CD4-positive, alpha-beta T cell treated with Interleukin-6 for 4 hours (primary cell): ENCODE data around the gene NPHP4.

Experiments
- DNase-seq: peaks from one replicate; pipeline ENCODE4 v3.0.0-alpha.2; 2020; ENCODE audit warnings: mixed read lengths

The NPHP4 gene

DNA sequence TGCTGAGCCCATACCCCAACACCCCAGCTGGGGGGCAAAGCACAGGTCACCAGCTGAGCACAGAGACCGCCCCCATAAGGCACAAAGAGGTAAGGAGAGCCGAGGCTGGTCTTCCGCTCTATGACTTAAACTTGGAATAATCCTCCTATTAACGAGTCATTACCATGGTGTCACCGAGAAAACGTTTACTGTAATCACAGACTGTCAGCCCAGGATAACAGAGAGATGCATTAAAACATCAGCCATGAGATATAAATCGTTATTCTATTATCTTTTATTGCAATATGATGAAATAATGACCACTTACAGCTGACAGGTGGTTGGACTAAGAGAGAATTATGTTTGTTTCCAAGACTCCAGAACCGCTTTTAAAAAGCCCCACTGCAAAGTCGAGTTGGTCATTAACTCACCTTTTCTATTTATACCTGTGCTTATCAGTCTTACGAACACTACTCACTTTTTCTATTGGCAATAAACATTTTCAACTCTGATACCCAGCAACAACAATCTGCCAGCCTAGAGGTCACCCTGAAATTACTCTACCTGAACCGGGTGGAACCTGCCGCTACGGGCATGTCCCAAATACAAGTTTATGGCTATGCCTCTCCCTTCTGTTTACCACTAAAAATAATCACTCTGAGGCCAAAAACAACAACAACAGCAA, 21.5 kb downstream of the NPHP4 start:
- DNase-seq, result no peak

DNA sequence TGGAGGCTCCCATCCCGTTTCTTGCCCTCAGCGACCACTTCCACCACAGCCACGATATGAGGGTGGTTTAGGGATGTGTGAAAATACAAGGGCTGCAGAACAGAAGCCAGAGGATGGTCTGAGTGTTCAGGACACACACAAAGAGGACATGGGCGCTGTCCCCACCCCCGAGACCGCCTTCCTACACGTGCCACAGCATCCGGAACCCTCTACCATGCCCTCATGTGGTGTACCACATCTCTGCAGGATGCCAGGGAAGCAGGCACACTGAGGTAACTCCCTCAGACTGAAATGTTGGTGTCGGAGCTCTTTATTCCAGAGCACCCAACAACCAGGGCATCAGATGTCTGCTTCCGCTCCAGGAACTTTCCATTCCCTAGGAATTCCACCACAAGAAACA, 23.1 kb downstream of the NPHP4 start:
- DNase-seq, result no peak

DNA sequence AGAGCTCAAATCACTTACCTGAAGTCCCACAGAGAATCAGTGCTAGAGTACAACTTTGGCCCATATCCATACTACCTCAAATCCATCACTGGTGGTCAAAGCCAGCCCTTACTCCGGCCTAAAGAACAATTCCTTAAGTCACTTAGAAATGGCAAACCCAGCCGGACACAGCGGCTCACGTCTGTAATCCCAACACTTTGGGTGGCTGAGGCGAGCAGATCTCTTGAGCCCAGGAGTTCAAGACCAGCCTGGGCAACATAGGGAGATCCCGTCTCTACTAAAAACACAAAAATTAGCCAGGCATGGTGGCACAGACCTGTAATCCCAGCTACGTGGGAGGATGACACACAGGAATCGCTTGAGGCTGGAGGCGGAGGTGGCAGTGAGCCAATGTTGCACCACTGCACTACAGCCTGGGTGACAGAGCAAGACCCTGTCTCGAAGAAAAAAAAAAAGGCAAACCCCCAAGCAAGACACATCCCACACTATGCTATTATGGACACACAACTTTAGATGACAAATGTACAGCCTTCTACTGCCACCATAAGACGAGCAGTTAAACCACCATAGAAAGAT, 24.0 kb downstream of the NPHP4 start:
- DNase-seq, result no peak

GRCh38 chr1:5967351-5968160, 24.7 kb downstream of the NPHP4 start:
- DNase-seq, result no peak

GRCh38 chr1:5966543-5967205, 25.6 kb downstream of the NPHP4 start:
- DNase-seq, result no peak

GRCh38 chr1:5965586-5966131, 26.6 kb downstream of the NPHP4 start:
- no peak for DNase-seq

GRCh38 chr1:5962265-5963105, 29.7 kb downstream of the NPHP4 start:
- no peak for DNase-seq

- no peak for DNase-seq
Observed at GRCh38 chr1:5961601-5962000, 30.6 kb downstream of the NPHP4 start.

- no peak for DNase-seq
Observed at GRCh38 chr1:5960336-5960735, 31.9 kb downstream of the NPHP4 start.

GRCh38 chr1:5959667-5960230, 32.5 kb downstream of the NPHP4 start:
- no peak for DNase-seq

GRCh38 chr1:5959087-5959486, 33.1 kb downstream of the NPHP4 start:
- no peak for DNase-seq

DNA sequence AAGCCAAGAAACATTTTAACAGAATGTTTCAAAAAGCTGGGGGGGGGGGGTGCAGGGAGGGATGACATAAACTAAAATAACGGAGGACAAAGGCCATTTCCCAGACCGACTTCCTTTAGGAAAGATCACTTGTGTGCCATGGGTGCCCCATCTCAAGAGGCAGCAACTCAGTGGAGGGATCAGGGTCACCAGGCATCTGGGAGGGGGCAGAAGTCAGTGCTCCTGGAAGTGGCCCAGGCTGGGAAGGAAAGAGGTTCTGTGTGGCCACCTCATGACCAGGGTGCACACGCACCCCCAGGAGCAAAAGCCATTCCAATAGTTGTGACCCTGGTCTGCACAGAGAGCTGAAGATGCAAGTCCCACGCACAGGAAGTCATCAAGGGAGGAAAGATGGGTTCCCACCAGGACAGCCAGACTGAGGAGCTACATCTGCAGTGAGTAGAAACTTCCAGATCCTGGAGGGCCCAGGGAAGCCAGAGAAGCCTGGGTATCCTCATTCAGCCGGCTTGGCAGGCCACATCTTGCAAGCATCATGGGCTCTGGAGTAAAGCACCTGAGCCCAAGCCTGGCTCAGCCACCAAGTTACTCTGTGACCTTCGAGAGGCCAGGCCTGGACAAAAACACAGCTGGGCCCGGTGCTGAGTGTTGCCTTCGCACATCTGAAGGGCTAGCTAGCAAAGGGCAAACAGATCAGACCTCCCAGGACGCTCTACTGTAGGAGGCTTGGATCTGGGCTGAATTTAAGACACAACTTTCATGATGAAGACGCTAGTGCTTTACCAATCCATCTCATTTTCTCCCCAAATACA, 36.0 kb downstream of the NPHP4 start:
- no peak for DNase-seq

DNA sequence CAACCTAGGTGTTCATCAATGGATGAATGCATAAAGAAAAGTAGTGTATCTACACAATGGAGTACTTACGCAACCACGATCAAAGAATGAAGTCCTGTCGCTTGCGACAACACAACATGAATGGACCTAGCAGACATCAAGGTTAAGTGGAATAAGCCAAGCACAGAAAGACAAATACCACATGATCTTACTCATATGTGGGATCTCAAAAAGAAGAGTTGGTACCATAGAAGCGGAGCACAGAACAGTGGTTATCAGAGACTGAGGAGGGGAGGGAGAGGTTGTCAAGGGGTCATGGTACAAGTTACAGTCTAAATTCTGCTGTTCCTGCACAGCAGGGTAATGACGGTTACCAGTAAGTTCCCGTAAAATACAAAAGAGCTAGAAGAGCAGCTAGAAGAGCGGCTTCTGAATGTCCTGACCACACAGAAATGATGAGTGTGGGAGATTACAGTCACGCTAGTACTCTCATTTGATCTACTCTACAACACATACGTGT, 36.7 kb downstream of the NPHP4 start:
- DNase-seq, result no peak

- DNase-seq, result no peak
Observed at GRCh38 chr1:5954964-5955363, 37.3 kb downstream of the NPHP4 start.

DNA sequence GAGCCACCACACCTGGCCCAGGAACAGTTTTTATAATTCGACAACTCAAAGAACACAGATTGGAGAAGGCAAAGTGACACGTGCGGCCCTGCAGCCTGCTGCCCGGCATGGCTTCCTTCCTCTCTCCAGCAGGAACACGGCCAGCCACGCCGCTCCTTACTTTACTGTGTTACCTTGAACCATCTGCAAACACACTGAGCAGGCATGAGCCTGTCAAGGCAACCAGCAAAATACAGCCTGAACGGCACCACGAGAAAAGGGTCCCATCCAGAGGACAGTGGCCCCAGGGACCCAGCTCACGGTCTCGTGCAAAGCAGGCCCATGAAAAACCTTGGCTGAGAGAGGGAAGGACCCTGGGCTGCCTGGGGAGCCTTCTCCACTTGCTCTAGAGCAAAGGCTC, 38.8 kb downstream of the NPHP4 start:
- DNase-seq, result no peak

GRCh38 chr1:5951846-5952410, 40.3 kb downstream of the NPHP4 start:
- DNase-seq, result no peak

DNA sequence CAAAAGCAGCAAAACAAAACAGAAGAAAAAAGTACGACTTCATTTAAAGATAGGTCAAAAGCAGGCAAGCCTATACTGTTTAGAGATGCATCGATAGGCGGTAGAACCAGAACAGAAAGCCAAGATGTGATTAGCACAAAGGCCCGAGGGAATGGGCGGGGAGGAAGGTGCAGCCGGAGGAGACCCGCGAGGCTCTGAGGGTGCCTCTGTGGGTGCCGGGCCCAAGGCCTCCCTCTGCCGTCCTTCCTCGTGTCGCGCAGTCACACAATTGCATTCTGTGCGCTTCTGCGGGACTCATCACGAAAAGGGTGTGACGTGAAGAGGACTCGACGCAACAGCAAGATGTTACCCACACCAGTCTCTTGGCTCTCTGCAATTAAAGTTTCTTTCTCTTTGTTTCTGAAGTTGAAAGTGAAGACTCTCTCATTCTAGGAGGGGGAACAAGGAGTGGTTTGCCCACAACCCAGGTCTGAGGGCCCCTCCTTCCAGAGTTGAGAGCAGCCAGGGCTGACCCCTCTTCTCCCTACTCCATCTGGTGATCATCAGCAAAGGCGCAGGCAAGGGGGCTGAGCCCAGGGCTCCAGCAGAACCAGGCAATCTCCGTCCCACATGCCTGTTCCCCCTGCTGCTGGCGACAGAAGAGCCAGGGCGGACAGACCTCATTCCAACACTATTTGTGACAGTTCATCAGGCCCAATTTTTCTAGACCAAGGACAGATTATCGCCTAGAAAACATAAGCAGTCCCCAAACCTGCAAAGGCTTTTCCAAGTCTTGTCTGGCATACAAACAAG, 41.0 kb downstream of the NPHP4 start:
- no peak for DNase-seq

- no peak for DNase-seq
Observed at GRCh38 chr1:5950201-5950895, 41.9 kb downstream of the NPHP4 start.

- DNase-seq, result no peak
Observed at GRCh38 chr1:5949761-5950100, 42.5 kb downstream of the NPHP4 start.
